ENCODE results near the gene PRKN.
"Not testable (repeated sequence)": the region's sequence is repeated elsewhere in the genome, so short reads cannot be mapped to it uniquely, and the experiment has no call there.

The PRKN gene

DNA sequence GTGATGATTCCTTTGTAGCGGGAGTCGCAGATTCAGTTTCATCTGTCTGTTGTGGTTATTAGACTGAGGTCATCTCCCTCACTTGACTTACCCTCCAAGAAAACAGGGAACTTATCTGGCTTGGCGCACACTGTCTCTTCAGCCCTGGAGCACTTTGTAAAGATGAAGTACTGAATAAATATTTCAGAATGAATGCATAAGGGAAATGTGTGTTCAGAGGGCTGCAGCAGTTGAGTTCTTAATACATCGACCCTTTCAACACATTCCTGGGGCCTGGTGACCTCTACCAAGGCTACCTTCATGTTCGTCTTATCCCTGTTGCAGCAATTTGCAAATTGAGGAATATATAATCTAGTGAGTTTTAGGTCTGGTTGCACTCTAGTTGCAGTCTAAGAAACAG lies 801.2 kb downstream of the PRKN start:
- DNase-seq, result no peak

DNA sequence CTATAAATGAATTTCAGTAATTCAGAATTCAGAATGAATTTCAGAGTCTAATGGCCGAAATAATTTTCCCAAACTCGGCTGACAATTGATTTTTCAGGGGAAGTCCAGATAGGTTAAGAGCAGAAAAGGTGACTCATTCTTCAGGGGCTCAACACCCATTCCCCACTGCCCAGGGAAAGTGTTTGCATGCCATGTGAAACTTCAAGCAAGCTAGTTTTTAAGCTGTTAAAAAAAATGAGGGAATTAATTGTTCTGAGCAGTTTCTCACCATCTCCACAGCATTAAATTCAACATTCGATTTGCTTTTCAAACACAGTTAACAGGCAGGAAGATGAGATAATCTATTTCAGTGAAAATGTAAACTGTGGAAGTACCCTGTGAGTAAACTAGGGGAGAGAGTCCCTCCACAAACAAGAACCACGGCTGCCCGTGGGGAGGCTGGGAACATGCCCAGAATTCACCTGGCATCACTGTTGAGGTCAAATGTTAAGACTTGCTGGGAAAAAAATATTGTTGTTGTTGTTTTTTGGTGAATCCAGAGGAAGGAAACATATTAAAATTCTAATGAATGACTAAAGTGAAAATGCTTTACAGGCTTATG lies 803.0 kb downstream of the PRKN start:
- DNase-seq, result no peak

DNA sequence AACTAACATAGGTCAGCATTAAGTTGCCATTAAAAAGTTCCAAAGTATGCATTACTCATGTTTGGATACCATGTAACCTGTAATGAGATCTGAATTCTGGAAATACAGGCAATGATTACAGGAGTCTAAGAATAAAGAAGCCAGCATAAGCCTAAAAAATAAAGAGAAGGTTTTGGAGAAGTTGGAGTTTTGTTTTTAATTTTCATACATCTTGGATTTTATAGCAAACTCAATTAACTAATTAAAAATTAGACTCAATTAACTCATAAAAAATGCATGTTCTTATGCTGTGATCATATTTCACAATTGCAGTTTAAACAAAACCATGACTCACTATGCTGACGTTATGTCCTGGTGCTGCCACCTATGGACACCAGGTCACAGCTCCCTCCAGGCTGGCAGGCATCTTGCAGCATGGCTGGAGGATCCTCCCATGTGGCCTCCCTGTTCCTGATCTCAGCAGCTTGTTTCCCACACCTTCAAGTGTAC lies 804.9 kb downstream of the PRKN start:
- peak; percentile 73 for DNase-seq

DNA sequence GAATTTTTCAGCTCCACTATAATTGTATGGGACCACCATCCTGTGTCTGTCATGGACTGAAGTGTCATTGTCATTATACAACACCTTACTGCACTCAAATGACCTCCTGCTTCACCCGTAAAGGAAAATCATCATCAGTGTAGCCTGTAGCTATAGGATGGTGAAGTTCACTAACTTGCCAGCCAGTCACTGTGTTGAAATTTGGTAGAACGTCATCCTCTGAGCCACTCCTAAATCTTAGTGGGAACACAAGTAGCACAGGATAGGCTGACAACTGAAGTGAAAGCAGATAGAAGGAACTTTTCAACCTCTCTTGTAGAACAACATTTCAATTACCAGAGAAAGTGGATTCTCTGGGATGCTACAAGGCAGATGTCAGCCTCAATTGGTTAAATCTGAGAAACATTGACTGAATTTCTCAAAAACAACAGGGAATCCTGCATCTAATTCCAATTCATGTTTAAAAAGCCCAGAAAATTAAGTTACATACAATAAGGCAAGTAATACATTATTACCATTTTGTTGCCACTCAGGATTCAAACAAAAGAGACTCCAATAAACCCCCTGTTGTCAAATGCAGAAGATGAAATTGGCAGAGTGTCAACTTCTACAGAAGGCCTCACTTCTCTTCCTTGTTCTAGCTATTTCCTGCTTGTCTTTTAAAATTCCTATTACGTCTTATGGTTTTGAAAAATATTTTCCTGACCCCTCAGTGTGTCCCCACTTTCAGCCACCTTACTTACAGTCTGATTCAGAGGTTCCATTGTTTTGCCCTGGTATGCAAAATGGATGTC lies 805.8 kb downstream of the PRKN start:
- DNase-seq, result no peak

- DNase-seq, result no peak
These were observed 807.9 kb downstream of the PRKN start for GRCh38 chr6:161919691-161920090.

DNA sequence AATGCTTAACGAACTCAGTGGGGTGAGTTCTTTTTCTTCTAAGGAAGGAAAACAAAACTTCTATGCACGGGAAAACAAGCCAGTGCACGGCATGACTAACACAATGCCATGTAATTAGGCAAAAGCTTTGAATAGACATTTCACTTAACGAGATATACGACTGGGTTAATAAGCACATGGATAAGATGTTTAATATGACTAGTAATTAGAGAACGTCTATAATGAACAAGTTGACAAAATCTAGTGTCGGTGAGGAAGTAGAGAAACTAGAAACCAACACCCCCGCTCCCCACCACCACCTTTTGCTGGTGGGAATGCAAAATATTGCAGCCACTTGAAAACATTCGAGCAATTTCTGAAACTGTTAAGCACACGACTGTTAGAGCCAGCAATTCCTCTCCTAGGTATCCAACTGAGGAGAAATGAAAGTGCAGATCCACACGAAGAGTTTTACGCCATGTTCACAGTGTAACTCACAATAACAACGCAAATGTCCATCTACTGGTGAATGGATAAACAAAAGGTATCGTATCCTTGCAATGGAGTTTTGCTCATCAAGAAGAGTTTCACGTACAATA lies 808.8 kb downstream of the PRKN start:
- DNase-seq, result no peak

GRCh38 chr6:161918109-161918531 lies 809.4 kb downstream of the PRKN start:
- no peak for DNase-seq

- DNase-seq, result no peak
These were observed 809.9 kb downstream of the PRKN start for GRCh38 chr6:161917645-161918044.

GRCh38 chr6:161915456-161915964 lies 812.1 kb downstream of the PRKN start:
- DNase-seq, result no peak

GRCh38 chr6:161908872-161909271 lies 818.7 kb downstream of the PRKN start:
- DNase-seq, result no peak

- no peak for DNase-seq
These were observed 821.0 kb downstream of the PRKN start for GRCh38 chr6:161906571-161906970.

- DNase-seq, result no peak
These were observed 823.9 kb downstream of the PRKN start for GRCh38 chr6:161903584-161904212.

DNA sequence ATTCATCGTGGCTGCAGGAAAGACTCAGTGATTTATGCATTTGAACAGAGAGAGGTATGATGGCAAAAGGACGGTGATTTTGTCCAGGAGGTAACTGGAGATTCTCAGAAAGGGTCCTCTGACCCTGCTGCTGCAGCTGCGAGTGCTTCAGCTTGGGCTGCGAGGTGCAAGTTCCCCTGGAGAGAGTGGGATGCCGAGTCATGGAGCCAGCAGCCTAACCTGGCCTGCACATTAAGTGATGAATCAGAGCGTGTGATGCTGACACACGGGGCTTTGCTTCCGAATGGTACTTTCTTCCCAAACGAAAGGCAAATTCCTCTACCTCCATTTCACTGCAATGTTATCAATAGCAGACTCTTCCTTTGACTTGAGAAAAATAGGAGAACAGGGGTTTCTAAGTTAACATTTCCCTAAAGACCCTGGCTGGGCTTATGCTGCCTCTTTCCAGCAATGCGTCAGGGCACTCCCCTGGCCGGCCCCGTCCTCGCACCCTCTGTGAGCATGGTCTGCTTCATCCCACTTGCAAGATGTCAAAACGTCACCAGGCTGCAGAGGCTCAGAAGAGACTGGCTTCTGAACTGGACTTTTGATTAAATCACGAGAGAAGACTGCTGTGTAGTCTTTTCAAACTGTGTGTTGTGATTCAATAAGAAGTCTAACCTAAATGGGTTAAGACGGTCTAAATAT lies 825.7 kb downstream of the PRKN start:
- peak; percentile 71 for DNase-seq

DNA sequence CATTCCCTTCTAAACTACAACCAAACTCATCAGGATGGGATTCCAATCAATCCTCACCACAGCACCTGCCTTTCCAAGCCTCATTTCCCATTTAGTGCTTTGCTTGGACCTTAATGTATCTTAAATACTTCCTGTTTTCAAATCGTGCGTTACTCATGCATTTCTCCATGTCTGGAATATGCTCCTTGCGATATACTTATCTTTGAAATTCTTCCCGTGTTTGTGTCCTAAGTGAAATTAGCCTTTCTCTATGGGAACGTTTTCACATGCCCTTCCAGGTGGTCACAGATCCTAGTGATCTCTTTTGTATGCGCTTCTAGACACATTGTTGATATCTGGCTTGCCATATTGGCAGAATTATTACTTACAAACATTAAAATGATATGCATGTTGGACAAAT lies 833.1 kb downstream of the PRKN start:
- no peak for DNase-seq

GRCh38 chr6:161891542-161891941 lies 836.0 kb downstream of the PRKN start:
- DNase-seq, result no peak

- no peak for DNase-seq
These were observed 836.7 kb downstream of the PRKN start for GRCh38 chr6:161890832-161891297.

DNA sequence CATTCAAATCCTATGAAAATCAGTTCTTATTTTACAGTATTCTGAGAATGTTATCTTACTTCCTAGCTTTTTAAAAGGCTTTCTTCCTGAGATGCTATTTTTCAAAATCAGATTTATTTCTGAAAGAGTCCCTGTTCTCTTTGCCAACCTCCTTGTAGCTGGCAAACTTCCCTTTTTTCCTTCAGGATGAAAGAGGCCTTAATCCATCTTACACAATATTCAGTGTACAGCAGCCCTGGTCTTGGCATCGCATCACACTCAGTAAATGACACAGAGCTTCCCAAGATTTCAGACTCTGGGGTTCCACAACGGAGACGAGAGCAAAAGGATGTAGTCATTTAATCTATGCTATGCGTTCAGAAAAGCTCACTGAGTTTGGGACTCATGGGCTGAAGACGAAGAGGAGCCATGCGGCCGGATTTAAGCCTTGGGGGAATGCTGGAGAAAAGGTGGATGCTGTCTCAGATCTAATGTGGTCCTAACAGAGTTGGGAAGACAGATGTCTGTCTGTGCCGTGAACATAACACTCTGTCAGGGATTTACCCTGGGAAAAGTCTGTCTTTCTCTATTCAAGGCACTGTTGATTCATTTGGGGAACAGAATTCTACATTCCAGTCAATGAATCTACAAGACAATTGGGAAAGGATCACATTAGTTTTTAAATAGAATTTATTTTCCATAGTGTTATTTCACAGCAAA lies 837.3 kb downstream of the PRKN start:
- DNase-seq, result no peak

- DNase-seq, result no peak
These were observed 838.2 kb downstream of the PRKN start for GRCh38 chr6:161889324-161889723.

GRCh38 chr6:161886545-161886944 lies 841.0 kb downstream of the PRKN start:
- not testable (repeated sequence) for DNase-seq

DNA sequence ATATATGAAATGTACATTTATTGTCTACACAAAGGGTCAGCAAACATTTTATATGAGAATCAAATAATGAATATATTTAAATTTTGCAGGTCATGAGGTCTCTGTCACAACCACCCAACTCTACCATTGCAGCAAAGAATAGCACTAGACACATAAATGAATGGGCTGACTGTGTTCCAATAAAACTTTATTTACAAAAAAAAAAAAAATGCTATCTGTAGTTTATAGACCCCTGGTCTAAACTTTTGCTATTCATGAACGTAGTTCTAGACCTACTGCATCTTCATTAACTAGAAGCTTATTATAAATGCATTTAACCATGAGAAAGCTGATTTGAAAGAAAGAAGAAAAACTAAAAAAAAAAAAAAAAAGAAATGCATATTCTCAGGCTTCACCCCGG lies 842.8 kb downstream of the PRKN start:
- no peak for DNase-seq

DNA sequence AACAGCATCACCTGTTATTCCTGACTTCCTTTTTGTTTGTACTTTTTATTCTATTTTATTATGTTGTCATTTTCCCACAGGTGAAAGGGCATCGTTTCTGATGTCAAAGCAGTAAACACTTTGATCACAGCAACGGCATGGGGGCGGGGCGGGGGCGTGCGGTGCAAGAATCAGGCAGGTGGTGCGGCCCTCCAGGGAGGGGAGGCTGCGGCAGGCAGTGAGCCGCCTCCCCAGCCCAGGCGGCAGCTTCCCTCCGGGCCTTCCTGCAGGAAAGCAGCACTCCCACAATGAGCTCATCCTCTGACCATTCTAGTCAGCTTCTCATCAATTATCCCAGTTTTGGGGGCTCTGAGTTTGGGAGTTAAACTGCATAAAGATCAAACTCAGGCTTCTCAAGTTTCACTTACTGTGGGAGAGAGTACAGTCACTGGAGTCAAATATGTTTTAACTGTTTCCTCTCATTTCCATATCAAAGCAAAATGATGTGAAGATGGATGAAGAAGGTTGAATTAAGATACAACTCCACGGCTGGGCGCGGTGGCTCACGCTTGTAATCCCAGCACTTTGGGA lies 845.3 kb downstream of the PRKN start:
- DNase-seq, result no peak

DNA sequence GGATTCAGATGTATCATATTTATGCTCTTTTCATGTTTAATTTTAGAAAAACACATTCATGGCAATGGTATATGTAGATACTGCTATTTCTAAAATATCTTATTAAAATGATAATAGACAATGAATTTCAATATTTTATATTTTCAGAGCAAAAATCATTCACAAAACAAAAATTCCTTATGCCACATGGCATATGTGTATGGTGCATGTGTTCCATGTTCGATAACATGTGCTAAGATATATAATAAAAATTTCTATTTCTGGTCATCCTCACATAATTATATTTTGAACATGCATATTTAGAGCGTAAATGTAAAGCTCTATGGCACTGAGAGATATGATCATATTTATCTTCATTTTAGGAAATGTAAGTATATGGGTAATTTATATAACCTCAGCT lies 847.5 kb downstream of the PRKN start:
- no peak for DNase-seq
